Activated B cell treated with CpG ODN at 0.5 μM for 24 hours (primary cell): ENCODE measurements around the gene MRPL38. TPM values are rescaled to one million over a fixed set of nuclear protein-coding genes. Genes with fewer than 3 reads are reported as not detected.

Experiments
- ATAC-seq: fragments of 200-7000 bp; cut with Tn5 transposase; one replicate; pipeline ENCODE4 v1.10.0; 2021; ENCODE audit warnings: low read depth, mild to moderate bottlenecking, moderate library complexity
- CTCF ChIA-PET: fragments of 350-600 bp; sonication (Branson Sonifier 250); formaldehyde crosslinking; loops from one replicate; lab custom pipeline; 2021; ENCODE audit warnings: antibody characterized with exemption; lab: Charles Lee
- POLR2A ChIA-PET: fragments of 350-600 bp; sonication (Branson Sonifier 250); formaldehyde crosslinking; loops from one replicate; lab custom pipeline; 2021; ENCODE audit warnings: antibody characterized with exemption; lab: Charles Lee
- DNase-seq: peaks from one replicate; pipeline ENCODE4 v3.0.0; 2022
- H3K27ac Mint-ChIP-seq: one replicate; pipeline ENCODE4 v1.8.0; 2020; ENCODE audit warnings: mixed read lengths
- H3K27me3 Mint-ChIP-seq: one replicate; pipeline ENCODE4 v1.8.0; 2021; ENCODE audit warnings: mixed read lengths
- H3K36me3 Mint-ChIP-seq: one replicate; pipeline ENCODE4 v1.8.0; 2021; ENCODE audit warnings: low read depth, mixed read lengths
- H3K4me1 Mint-ChIP-seq: one replicate; pipeline ENCODE4 v1.8.0; 2021; ENCODE audit warnings: mixed read lengths
- H3K4me3 Mint-ChIP-seq: one replicate; pipeline ENCODE4 v1.8.0; 2020; ENCODE audit warnings: mild to moderate bottlenecking, mixed read lengths
- H3K9me3 Mint-ChIP-seq: one replicate; pipeline ENCODE4 v1.8.0; 2020; ENCODE audit warnings: mixed read lengths
- intact Hi-C: fragments of 100-400 bp; cut with micrococcal nuclease; formaldehyde crosslinking; loops from one replicate; pipeline ENCODE4 v1.15.1; 2024
- total RNA-seq: library from RNA; stranded (reverse); gene quantifications from 2 replicates; pipeline ENCODE4 v1.2.3, GENCODE V29; 2022
- TF ChIP-seq, protein P1 (sequence below): fragments of 200-600 bp; IDR thresholded peaks from one replicate; pipeline ENCODE4 v1.8.0; 2022; ENCODE audit warnings: antibody characterized with exemption, mild to moderate bottlenecking

MRPL38 gene
- total RNA-seq, 1 donor from 2014 or later = 137 TPM

DNA sequence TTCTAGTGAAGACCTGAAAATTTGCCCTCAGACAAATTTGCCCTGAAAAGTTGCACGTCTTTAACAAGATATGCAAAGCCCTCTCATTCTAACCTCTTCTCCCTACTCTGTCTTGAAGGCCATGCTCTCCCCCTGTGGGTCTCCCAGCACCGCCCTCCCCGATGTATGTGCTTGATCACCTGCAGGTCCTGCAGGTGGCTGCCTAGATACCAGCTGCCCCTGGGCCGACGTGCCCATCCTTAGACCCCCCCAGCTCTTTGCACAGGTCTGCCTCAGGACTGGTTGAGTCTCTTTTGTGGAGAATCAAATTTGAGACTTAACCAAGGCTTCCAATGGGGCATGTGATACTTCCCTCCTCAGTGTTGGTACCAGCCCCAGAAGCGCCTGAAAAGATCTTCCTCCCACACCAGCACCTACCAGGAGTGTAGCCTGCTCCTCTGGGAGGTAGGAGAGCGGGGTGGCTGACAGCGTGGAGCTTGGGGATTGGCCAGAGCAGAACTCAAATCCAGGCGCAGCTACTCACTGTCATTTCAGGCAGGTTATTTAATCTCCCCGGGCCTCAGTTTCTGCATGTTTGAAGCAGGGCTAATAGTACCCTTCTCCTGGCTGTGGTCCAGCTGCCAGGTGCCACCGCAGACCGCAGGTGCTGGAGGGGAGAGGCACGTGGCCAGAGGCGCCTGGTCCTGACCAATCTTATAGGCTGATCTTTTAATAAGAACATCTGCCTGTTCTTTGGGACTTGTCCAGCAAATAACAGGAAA is 4.5 kb upstream of the MRPL38 start:
- Mint-ChIP-seq H3K9me3 (no peaks in the 10 kb centered on the region), H3K27ac (no peak overlapping the region), H3K4me1 (peaks cover 6% of the 10 kb centered on the region), H3K36me3 (peaks cover 4% of the 10 kb centered on the region), H3K27me3 (no peaks in the 10 kb centered on the region), H3K4me3 (no peak overlapping the region)
- intact Hi-C loops = loop anchor here (10.0 kb wide), 1 partner anchor 366 kb away; no protein-coding TSS in a partner anchor
- DNase-seq (no peak), ATAC-seq (no peak)
- CTCF ChIA-PET = interaction anchor here (1.3 kb wide), 1 partner anchor 96 kb away, joined by 9 read pairs; no protein-coding TSS in a partner anchor
- TF ChIP-seq, protein P1, sequence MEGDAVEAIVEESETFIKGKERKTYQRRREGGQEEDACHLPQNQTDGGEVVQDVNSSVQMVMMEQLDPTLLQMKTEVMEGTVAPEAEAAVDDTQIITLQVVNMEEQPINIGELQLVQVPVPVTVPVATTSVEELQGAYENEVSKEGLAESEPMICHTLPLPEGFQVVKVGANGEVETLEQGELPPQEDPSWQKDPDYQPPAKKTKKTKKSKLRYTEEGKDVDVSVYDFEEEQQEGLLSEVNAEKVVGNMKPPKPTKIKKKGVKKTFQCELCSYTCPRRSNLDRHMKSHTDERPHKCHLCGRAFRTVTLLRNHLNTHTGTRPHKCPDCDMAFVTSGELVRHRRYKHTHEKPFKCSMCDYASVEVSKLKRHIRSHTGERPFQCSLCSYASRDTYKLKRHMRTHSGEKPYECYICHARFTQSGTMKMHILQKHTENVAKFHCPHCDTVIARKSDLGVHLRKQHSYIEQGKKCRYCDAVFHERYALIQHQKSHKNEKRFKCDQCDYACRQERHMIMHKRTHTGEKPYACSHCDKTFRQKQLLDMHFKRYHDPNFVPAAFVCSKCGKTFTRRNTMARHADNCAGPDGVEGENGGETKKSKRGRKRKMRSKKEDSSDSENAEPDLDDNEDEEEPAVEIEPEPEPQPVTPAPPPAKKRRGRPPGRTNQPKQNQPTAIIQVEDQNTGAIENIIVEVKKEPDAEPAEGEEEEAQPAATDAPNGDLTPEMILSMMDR = no peak
- POLR2A ChIA-PET = no interaction called here

DNA sequence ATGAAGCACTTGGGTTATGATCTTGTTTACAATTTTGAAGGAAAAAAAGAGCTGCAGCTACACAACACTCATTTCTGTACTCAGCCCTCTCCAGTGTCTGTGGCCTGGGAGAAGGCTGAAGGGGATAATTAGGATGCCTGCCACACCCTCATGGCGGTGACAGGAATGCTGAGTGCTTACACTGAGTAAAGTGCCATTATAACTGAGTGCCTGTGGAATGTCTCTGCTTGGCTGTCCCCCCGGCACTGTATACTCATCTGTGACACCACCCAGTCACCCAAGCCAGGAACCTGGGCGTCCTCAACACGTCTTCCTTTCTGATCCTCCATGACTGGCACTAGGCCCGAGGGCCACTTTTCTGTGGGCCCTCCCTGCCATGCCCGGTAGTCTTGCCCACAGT is 3.5 kb upstream of the MRPL38 start:
- Mint-ChIP-seq H3K36me3 (no peaks in the 10 kb centered on the region), H3K27me3 (no peaks in the 10 kb centered on the region), H3K9me3 (no peaks in the 10 kb centered on the region), H3K4me1 (peaks cover 11% of the 10 kb centered on the region), H3K4me3 (no peak overlapping the region), H3K27ac (no peak overlapping the region)
- ATAC-seq (no peak), DNase-seq (no peak)
- CTCF ChIA-PET = no interaction called here
- TF ChIP-seq, protein P1 = no peak
- POLR2A ChIA-PET = interaction anchor here (0.5 kb wide), 1 partner anchor 439 kb away, joined by 3 read pairs; no protein-coding TSS in a partner anchor
- intact Hi-C loops = loop anchor here (10.0 kb wide), 1 partner anchor 367 kb away; no protein-coding TSS in a partner anchor

DNA sequence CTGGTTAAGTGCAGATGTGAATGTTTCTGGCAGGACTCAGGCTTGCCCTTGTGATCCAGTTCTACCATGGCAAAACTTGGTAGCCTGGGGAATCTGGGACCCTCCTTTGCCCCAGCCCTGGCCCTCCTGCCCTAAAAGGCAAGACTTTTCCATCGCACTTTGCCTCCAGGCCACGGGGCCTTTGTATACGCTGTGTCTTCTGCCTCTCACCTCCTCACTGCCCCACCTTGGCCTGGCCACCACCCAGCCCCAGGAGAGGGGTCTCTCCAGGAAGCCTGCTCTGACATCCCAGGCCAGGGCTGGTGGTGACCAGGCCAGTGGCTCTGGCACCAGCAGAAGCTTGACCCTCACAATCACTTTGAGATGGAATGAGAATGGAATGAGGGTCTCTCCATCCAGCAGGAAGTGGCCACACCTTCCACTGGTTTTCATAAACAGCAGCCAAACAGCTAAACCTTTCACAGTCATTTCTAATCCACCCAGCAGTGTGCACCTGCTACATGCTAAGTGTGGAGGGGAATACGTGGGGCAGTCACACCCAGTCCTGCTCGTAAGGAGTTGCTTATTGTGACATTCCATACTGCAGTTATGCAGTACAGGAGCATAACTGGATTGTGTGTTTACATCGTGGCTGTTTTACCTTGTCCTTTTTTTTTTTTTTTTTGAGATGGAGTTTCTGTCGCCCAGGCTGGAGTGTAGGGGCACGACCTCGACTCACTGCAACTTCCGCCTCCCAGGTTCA is 1.6 kb upstream of the MRPL38 start:
- Mint-ChIP-seq H3K4me1 (peaks cover 11% of the 10 kb centered on the region), H3K27me3 (no peaks in the 10 kb centered on the region), H3K4me3 (no peak overlapping the region), H3K36me3 (peaks cover 10% of the 10 kb centered on the region), H3K9me3 (no peaks in the 10 kb centered on the region), H3K27ac (peak overlapping the region; percentile 50)
- ChIA-PET CTCF (interaction anchor here (1.3 to 4.1 kb wide), 4 partner anchors 98 to 276 kb away, joined by 3 to 47 read pairs (median 10); no protein-coding TSS in a partner anchor), POLR2A (interaction anchor here (0.6 to 3.5 kb wide), 9 partner anchors 10 to 644 kb away, joined by 4 to 30 read pairs (median 8); partner anchors contain the start of gene TRIM65)
- TF ChIP-seq, protein P1 = no peak
- DNase-seq (no peak), ATAC-seq (no peak)
- intact Hi-C loops = loop anchor here (10.0 kb wide), 1 partner anchor 368 kb away; no protein-coding TSS in a partner anchor

DNA sequence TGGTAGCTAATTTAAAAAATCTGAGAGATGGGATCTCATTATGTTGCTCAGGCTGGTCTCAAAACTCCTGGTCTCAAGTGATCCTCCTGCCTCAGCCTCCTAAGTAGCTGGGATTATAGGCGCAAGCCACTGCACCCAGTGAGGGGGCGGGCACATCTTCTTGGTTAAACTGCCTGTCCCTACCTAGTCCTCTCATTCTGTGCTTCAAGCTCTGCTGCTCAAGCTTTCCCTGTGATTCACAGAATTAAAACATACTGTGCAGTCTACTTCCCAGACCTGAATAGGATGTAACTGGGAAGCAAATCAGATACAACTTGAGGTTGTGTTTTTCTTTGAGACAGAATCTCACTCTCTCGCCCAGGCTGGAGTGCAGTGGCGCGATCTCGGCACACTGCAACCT is 2.3 kb downstream of the MRPL38 start:
- intact Hi-C loops = loop anchor here (10.0 kb wide), 1 partner anchor 372 kb away; no protein-coding TSS in a partner anchor
- H3K4me3 Mint-ChIP-seq = no peak overlapping the region

More for the DNA sequence above, 2.3 kb downstream of the MRPL38 start:
- CTCF ChIA-PET = interaction anchor here (4.1 kb wide), 1 partner anchor 101 kb away, joined by 47 read pairs; no protein-coding TSS in a partner anchor
- H3K36me3 Mint-ChIP-seq = peaks cover 38% of the 10 kb centered on the region
- DNase-seq (no peak), ATAC-seq (no peak)
- no peak overlapping the region for H3K27ac Mint-ChIP-seq
- H3K9me3 Mint-ChIP-seq = no peaks in the 10 kb centered on the region
- POLR2A ChIA-PET = interaction anchor here (0.6 kb wide), 2 partner anchors 96 to 117 kb away, joined by 3 to 5 read pairs; no protein-coding TSS in a partner anchor
- no peaks in the 10 kb centered on the region for H3K27me3 Mint-ChIP-seq
- TF ChIP-seq, protein P1 = no peak
- H3K4me1 Mint-ChIP-seq = peaks cover 13% of the 10 kb centered on the region
